AG04450 (cell line): ENCODE data around the gene MRPL50. TPM values are rescaled to one million over a fixed set of nuclear protein-coding genes. Genes with fewer than 3 reads are reported as not detected.
"Not testable (repeated sequence)": the region's sequence is repeated elsewhere in the genome, so short reads cannot be mapped to it uniquely, and the experiment has no call there.

Source experiments
- CTCF ChIA-PET: fragments of 300-600, 350-600 bp; formaldehyde crosslinking; extraction: SDS; loops from one replicate; lab custom pipeline; 2022; ENCODE audit warnings: antibody characterized with exemption, inconsistent platforms; lab: Charles Lee
- POLR2A ChIA-PET: fragments of 350-600 bp; formaldehyde crosslinking; extraction: SDS; loops from one replicate; lab custom pipeline; 2021; ENCODE audit warnings: antibody characterized with exemption, inconsistent platforms; lab: Yijun Ruan, JAX
- DNase-seq: peaks from one replicate; pipeline ENCODE4 v3.0.0-alpha.2; 2011; ENCODE audit warnings: low read depth, low spot score
- H3K27ac ChIP-seq: one replicate; pipeline ENCODE4 v1.5.1; 2012; ENCODE audit warnings: low read depth, low read length, control low read depth
- H3K27me3 ChIP-seq: one replicate; pipeline ENCODE4 v1.6.0; 2012; ENCODE audit warnings: low read length; ENCODE audit not compliant: control insufficient read depth, insufficient read depth
- H3K4me3 ChIP-seq: 2 replicates; pipeline ENCODE4 v1.5.1; 2011; ENCODE audit warnings: mild to moderate bottlenecking, low read depth, low read length, control low read depth
- H3K9me3 ChIP-seq: 2 replicates; pipeline ENCODE4 v1.5.1; 2012; ENCODE audit warnings: low read length; ENCODE audit not compliant: control insufficient read depth, insufficient read depth
- polyA plus RNA-seq: library from polyadenylated mRNA; depleted of rRNA; stranded (reverse); fragments of >200 nt; gene quantifications from 2 replicates; pipeline ENCODE4 v1.2.3, GENCODE V29; 2011
- TF ChIP-seq, protein P1 (sequence below): IDR thresholded peaks from 2 replicates; pipeline ENCODE4 v1.5.1; 2011; ENCODE audit warnings: low read depth, low read length, control low read depth, inconsistent platforms

The MRPL50 gene
- polyA plus RNA-seq, 1 experiment = 15.0 TPM

DNA sequence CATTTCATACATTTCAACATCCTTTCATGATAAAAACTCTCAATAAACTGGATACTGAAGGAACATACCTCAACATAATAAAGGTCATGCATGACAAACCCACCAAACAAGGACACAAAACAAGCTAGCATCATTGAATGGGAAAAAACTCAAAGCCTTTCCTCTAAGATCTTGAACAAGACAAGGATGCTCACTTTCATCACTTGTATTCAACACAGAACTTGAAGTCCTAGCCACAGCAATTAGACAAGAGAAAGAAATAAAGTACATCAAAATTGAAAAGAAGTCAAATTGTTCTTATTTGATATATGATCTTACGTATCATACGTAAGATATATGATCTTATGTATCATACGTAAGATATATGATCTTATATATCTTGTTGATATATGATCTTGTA, 5.3 kb downstream of the MRPL50 start:
- Histone ChIP-seq H3K9me3 (no peaks in the 10 kb centered on the region), H3K27ac (no peak overlapping the region), H3K4me3 (no peak overlapping the region), H3K27me3 (no peaks in the 10 kb centered on the region)
- CTCF ChIA-PET = no interaction called here
- TF ChIP-seq, protein P1, sequence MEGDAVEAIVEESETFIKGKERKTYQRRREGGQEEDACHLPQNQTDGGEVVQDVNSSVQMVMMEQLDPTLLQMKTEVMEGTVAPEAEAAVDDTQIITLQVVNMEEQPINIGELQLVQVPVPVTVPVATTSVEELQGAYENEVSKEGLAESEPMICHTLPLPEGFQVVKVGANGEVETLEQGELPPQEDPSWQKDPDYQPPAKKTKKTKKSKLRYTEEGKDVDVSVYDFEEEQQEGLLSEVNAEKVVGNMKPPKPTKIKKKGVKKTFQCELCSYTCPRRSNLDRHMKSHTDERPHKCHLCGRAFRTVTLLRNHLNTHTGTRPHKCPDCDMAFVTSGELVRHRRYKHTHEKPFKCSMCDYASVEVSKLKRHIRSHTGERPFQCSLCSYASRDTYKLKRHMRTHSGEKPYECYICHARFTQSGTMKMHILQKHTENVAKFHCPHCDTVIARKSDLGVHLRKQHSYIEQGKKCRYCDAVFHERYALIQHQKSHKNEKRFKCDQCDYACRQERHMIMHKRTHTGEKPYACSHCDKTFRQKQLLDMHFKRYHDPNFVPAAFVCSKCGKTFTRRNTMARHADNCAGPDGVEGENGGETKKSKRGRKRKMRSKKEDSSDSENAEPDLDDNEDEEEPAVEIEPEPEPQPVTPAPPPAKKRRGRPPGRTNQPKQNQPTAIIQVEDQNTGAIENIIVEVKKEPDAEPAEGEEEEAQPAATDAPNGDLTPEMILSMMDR = no peak
- POLR2A ChIA-PET = no interaction called here
- DNase-seq = no peak

DNA sequence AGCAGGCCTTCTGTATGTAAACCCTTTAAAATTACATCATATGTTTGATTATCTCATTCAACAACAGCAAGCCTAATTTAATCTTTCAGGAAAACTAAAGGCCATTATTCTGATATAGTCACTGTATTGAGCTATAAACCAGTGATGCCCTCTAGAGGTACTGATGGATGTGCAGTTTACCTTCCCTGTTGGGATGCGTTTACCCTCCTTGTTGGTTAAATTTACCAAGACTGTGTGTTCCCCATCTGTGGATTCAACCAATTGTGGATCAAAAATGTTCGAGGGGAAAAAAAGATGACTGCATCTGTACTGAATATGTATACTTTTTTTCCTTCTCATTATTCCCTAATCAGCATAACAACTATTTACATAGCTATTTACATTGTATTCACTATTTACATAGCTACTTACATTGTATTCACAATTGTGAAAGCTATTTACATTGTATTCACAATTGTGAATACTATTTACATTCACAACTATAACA, 9.9 kb downstream of the MRPL50 start:
- Histone ChIP-seq H3K4me3 (no peak overlapping the region), H3K9me3 (peaks cover 2% of the 10 kb centered on the region; the same call in 1 of the 2 replicates), H3K27ac (no peak overlapping the region), H3K27me3 (no peaks in the 10 kb centered on the region)
- TF ChIP-seq, protein P1 = peak; percentile 48
- CTCF ChIA-PET = interaction anchor here (0.6 to 2.9 kb wide), 16 partner anchors 7 to 1110 kb away, joined by 3 to 31 read pairs (median 4); partner anchors contain the start of genes MRPL50 and ZNF189
- no peak for DNase-seq
- POLR2A ChIA-PET = interaction anchor here (1.7 kb wide), 1 partner anchor 10 kb away, joined by 5 read pairs; the partner anchor contains the start of genes MRPL50 and ZNF189

DNA sequence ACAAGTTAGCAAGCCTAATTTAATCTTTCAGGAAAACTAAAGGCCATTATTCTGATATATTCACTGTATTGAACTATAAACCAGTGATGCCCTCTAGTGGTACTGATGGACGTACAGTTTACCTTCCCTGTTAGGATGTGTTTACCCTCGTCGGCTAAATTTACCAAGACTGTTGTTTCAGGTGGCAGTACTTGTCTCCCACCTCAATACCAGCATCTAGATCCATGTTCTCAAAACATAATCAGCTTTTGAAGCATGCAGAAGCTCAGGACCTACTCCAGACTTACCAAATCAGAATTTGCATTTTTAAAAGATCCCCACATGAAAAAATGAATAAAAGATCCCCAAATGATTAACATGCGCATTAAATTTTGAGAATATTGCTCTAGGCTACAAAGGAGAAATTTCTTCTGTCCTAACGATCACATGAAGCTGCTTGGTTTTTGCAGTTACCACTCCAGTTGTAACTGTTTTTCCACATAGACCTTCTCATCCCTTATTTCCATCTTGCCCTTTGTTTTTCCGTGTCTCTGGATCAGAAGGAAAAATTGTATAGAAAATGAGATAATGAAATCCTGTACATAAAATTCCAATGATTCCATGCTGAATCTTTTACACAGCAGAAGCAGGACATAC, 10.4 kb downstream of the MRPL50 start:
- ChIA-PET CTCF (interaction anchor here (0.6 to 2.9 kb wide), 15 partner anchors 8 to 1110 kb away, joined by 3 to 31 read pairs (median 4); partner anchors contain the start of genes MRPL50 and ZNF189), POLR2A (interaction anchor here (1.7 kb wide), 1 partner anchor 11 kb away, joined by 5 read pairs; the partner anchor contains the start of genes MRPL50 and ZNF189)
- Histone ChIP-seq H3K27me3 (no peaks in the 10 kb centered on the region), H3K9me3 (peaks cover 2% of the 10 kb centered on the region; the same call in 1 of the 2 replicates), H3K27ac (no peak overlapping the region), H3K4me3 (no peak overlapping the region)
- TF ChIP-seq, protein P1 = peak; percentile 68
- no peak for DNase-seq

DNA sequence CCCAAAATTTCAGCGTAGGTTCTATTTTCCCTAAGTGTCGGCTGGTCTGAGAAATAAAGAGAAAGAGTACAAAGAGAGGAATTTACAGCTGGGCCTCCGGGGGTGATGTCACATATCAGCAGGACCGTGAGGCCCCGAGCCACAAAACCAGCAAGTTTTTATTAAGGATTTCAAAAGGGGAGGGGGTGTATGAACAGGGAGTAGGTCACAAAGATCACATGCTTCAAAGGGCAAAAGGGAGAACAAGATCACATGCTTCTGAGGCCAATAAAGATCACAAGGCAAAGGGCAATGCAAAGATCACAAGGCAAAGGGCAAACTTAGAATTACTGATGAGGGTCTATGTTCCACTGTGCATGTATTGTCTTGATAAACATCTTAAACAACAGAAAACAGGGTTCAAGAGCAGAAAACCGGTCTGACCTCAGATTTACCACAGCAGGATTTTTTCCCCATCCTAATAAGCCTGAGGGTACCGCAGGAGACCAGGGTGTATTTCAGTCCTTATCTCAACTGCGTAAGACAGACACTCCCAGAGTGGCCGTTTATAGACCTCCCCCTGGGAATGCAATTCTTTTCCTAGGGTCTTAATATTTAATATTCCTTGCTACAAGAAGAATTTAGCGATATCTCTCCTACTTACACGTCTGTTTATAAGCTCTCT, 13.4 kb downstream of the MRPL50 start, which contains the start of gene BAAT:
TSS of gene BAAT (minus strand) at position 134 of the 664 bp plus-strand sequence. CDS start 13,602 bp downstream, outside the sequence.
- H3K9me3 ChIP-seq, H3K4me3 ChIP-seq, CTCF ChIA-PET, DNase-seq, POLR2A ChIA-PET, H3K27me3 ChIP-seq, H3K27ac ChIP-seq: not testable (repeated sequence)

DNA sequence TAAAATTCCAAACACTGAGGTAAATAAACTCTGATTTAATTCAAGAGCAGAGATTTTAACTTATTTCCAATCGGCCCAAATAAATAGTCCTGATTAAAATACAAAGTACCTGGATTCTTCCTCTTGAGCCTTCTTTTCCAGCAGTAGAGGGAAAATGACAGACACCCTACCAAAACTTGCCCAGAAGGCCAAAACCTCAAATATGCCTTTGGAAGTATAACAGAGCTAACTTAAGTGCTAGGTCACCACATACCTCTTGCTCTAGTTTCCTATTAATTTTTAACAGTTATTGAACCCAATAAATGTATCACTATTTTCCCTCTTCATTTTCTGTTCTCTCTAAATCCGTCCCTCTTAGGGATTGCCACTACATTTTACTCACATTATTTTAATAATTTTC, 15.1 kb downstream of the MRPL50 start:
- CTCF ChIA-PET = interaction anchor here (1.1 to 1.2 kb wide), 2 partner anchors 11 to 72 kb away, joined by 3 read pairs; no protein-coding TSS in a partner anchor
- no peak overlapping the region for H3K27ac ChIP-seq
- POLR2A ChIA-PET = no interaction called here
- no peaks in the 10 kb centered on the region for H3K27me3 ChIP-seq
- TF ChIP-seq, protein P1 = no peak
- no peak overlapping the region for H3K4me3 ChIP-seq
- peaks cover 2% of the 10 kb centered on the region; the same call in 1 of the 2 replicates for H3K9me3 ChIP-seq
- no peak for DNase-seq
